Keratinocyte (primary cell): ENCODE results near the gene DGKH.

Experiments
- EZH2 ChIP-seq: IDR thresholded peaks from one replicate; pipeline ENCODE4 v1.6.1; 2012; ENCODE audit warnings: inconsistent platforms, mild to moderate bottlenecking, low read length, moderate library complexity
- TF ChIP-seq, protein P1 (sequence below), 3 experiments: IDR thresholded peaks in 1 of 3; conservative IDR thresholded peaks in 1 of 3; optimal IDR thresholded peaks in 1 of 3; 2 replicates in 2 of 3; 3 replicates in 1 of 3; pipeline versions ENCODE3 to v1.5.1; 2011; ENCODE audit warnings: low read length in 3 of 3, mild to moderate bottlenecking in 3 of 3, moderate library complexity in 2 of 3, control low read depth in 1 of 3, inconsistent platforms in 1 of 3; ENCODE audit not compliant: insufficient read depth in 2 of 3; ENCODE audit errors: extremely low read depth in 1 of 3

- TF ChIP-seq, protein P1, sequence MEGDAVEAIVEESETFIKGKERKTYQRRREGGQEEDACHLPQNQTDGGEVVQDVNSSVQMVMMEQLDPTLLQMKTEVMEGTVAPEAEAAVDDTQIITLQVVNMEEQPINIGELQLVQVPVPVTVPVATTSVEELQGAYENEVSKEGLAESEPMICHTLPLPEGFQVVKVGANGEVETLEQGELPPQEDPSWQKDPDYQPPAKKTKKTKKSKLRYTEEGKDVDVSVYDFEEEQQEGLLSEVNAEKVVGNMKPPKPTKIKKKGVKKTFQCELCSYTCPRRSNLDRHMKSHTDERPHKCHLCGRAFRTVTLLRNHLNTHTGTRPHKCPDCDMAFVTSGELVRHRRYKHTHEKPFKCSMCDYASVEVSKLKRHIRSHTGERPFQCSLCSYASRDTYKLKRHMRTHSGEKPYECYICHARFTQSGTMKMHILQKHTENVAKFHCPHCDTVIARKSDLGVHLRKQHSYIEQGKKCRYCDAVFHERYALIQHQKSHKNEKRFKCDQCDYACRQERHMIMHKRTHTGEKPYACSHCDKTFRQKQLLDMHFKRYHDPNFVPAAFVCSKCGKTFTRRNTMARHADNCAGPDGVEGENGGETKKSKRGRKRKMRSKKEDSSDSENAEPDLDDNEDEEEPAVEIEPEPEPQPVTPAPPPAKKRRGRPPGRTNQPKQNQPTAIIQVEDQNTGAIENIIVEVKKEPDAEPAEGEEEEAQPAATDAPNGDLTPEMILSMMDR (optimal IDR thresholded peaks at IDR 0.05 in 1 of 3, IDR thresholded peaks at IDR 0.05 in 1 of 3, conservative IDR thresholded peaks at IDR 0.05 in 1 of 3; ENCODE audit: extremely low read depth in 1 of 3, insufficient read depth in 2 of 3, low read length in 3 of 3), result no peak
- TF ChIP-seq EZH2, result no peak
Observed at GRCh38 chr13:42036711-42037110, 11.7 kb upstream of the DGKH start.
